ENCODE data around the gene ATXN10. TPM values are rescaled to one million over a fixed set of nuclear protein-coding genes. Genes with fewer than 3 reads are reported as not detected.

ATXN10 gene
- total RNA-seq, 1 donor from 2014 or later: 106 TPM

- H3K27ac ChIP-seq: peak overlapping the region; percentile 80
- H3K9me3 ChIP-seq: no peaks in the 10 kb centered on the region
- peak; percentile 42 for DNase-seq
- intact Hi-C loops (cut with DNase I): no loop called here
- H3K4me3 ChIP-seq: no peak overlapping the region
- peaks cover 28% of the 10 kb centered on the region for H3K4me1 ChIP-seq
- ATAC-seq: no peak
- H3K27me3 ChIP-seq (ENCODE audit: low read depth): peaks cover 35% of the 10 kb centered on the region
- TF ChIP-seq CTCF (IDR thresholded peaks at IDR 0.05): no peak
- H3K36me3 ChIP-seq: no peaks in the 10 kb centered on the region
These were observed 194.0 kb downstream of the ATXN10 start for GRCh38 chr22:45865561-45866125.

GRCh38 chr22:45866126-45866645 lies 194.6 kb downstream of the ATXN10 start:
- ATAC-seq (no peak), DNase-seq (peak; percentile 41)
- H3K27me3 ChIP-seq (ENCODE audit: low read depth): peaks cover 35% of the 10 kb centered on the region
- intact Hi-C loops (cut with DNase I): no loop called here
- H3K27ac ChIP-seq: no peak overlapping the region
- no peak overlapping the region for H3K4me3 ChIP-seq
- no peaks in the 10 kb centered on the region for H3K9me3 ChIP-seq
- H3K4me1 ChIP-seq: peaks cover 28% of the 10 kb centered on the region
- no peaks in the 10 kb centered on the region for H3K36me3 ChIP-seq
- no peak for TF ChIP-seq CTCF (IDR thresholded peaks at IDR 0.05)

- DNase-seq: no peak
- Histone ChIP-seq H3K4me1 (peaks cover 28% of the 10 kb centered on the region), H3K4me3 (peak overlapping the region; percentile 32), H3K9me3 (no peaks in the 10 kb centered on the region), H3K36me3 (no peaks in the 10 kb centered on the region), H3K27ac (no peak overlapping the region), H3K27me3 (ENCODE audit: low read depth) (peaks cover 35% of the 10 kb centered on the region)
- ATAC-seq: no peak
- intact Hi-C loops (cut with DNase I): no loop called here
- no peak for TF ChIP-seq CTCF (IDR thresholded peaks at IDR 0.05)
These were observed 195.0 kb downstream of the ATXN10 start for GRCh38 chr22:45866646-45867117.

GRCh38 chr22:45867118-45867905 lies 195.7 kb downstream of the ATXN10 start:
- Histone ChIP-seq H3K4me3 (peak overlapping the region; percentile 32), H3K27ac (no peak overlapping the region), H3K9me3 (no peaks in the 10 kb centered on the region), H3K36me3 (no peaks in the 10 kb centered on the region), H3K27me3 (ENCODE audit: low read depth) (peaks cover 35% of the 10 kb centered on the region), H3K4me1 (peaks cover 28% of the 10 kb centered on the region)
- ATAC-seq: peak; percentile 73 to 74
- TF ChIP-seq CTCF (IDR thresholded peaks at IDR 0.05): peak; percentile 33
- intact Hi-C loops (cut with DNase I): no loop called here
- peak; percentile 63 for DNase-seq

- DNase-seq (no peak), ATAC-seq (no peak)
- no peak for TF ChIP-seq CTCF (IDR thresholded peaks at IDR 0.05)
- H3K4me1 ChIP-seq: peaks cover 28% of the 10 kb centered on the region
- H3K4me3 ChIP-seq: peak overlapping the region; percentile 32
- intact Hi-C loops (cut with DNase I): no loop called here
- H3K9me3 ChIP-seq: no peaks in the 10 kb centered on the region
- peaks cover 35% of the 10 kb centered on the region for H3K27me3 ChIP-seq (ENCODE audit: low read depth)
- no peak overlapping the region for H3K27ac ChIP-seq
- H3K36me3 ChIP-seq: no peaks in the 10 kb centered on the region
These were observed 196.4 kb downstream of the ATXN10 start for GRCh38 chr22:45867906-45868555.

All from lower lobe of right lung (tissue), 2 donors.